Transverse colon (tissue), 3 donors: ENCODE data around the gene BPIFB2.

Source experiments
- EP300 ChIP-seq: sonication (generic); formaldehyde crosslinking; IDR thresholded peaks from one replicate; pipeline ENCODE4 v1.6.1; 2017; ENCODE audit warnings: antibody characterized with exemption, low read depth
- TF ChIP-seq, protein P1 (sequence below), 5 experiments: fragments of 200-600 bp in 3 of 5; fragments of 450-650 bp in 2 of 5; sonication (generic) in 3 of 5; IDR thresholded peaks; 1 replicate in 2 of 5; 2 replicates in 3 of 5; pipeline ENCODE4 v1.5.1; 2016 to 2017; ENCODE audit warnings: antibody characterized with exemption in 5 of 5, inconsistent platforms in 3 of 5, mild to moderate bottlenecking in 2 of 5, moderate library complexity in 1 of 5

DNA sequence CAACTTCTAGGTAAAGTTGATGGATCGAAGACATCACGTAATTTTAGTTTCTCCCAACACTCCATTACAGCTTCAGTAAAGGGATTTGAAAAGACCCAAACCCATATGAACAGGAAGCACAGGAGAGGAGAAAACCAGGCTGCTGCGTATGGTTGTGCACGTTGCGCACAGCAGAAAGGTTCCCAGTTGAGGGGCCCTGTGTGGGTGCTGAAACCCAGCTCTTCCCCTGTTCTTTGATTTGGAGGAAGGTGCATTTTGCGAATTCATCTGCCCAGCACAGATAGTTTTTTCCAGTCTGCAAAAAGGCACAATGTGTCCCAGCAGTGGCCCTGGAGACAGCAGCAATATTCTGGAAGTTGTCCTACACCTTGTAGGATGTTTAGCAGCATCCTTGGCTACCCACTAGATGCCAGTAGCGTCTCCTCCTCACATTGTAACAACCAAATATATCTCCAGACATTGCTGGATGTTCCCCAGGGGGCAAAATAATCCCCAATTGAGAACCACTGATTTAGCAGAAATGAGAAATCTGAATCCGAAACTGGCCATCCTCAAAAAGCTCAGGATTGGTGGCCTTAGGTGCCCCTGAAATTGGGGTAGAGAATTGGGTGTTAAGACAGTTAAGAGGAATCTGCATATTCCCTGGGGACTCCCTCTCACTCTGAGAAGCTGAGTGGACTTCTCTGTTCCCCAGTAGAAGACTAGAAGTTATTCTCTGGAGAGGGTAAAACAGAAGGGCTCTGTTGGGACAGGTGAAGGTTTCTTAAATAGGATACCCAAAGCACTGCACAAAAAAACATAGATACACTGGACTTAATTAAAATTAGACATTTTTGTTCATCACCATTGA, 15.5 kb upstream of the BPIFB2 start:
- TF ChIP-seq, protein P1, sequence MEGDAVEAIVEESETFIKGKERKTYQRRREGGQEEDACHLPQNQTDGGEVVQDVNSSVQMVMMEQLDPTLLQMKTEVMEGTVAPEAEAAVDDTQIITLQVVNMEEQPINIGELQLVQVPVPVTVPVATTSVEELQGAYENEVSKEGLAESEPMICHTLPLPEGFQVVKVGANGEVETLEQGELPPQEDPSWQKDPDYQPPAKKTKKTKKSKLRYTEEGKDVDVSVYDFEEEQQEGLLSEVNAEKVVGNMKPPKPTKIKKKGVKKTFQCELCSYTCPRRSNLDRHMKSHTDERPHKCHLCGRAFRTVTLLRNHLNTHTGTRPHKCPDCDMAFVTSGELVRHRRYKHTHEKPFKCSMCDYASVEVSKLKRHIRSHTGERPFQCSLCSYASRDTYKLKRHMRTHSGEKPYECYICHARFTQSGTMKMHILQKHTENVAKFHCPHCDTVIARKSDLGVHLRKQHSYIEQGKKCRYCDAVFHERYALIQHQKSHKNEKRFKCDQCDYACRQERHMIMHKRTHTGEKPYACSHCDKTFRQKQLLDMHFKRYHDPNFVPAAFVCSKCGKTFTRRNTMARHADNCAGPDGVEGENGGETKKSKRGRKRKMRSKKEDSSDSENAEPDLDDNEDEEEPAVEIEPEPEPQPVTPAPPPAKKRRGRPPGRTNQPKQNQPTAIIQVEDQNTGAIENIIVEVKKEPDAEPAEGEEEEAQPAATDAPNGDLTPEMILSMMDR (IDR thresholded peaks at IDR 0.05): no peak
- TF ChIP-seq EP300: no peak
